Measurements from ENCODE around the gene FSTL1.

FSTL1 gene

DNA sequence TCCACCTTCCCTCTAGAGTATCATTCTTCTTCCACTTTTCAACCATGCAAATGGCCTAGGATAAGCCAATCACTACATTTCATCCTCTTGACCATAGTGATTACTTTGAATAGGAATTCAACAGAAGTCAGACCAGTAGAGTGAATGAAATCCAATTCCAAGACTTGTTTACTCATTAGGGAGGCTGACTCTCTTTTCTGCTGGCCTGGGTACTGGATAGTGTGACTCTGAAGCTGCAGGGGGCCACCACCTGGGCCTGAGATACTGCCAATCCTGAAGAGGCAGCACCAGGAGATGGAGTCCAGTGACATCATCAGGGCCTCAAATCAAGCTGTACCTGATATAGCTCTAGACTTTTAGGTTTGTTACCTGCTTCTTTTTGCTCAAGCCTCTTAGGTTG is 7.0 kb upstream of the FSTL1 start:
- DNase-seq (ENCODE audit: low spot score in 2 of 2) = no peak
- no peak overlapping the region for H3K4me3 ChIP-seq
- 0 out of 2 replicates have a peak, but pooled peaks cover 4% of the 10 kb centered on the region for H3K9me3 ChIP-seq
- H3K36me3 ChIP-seq (replicated peaks) = no peaks in the 10 kb centered on the region
- in situ Hi-C loops (cut with MboI; ENCODE audit: low sequenced_read_pairs) = no loop called here
- H3K27me3 ChIP-seq (ENCODE audit: low read depth) = no peaks in the 10 kb centered on the region
- H3K4me1 ChIP-seq = no peaks in the 10 kb centered on the region

DNA sequence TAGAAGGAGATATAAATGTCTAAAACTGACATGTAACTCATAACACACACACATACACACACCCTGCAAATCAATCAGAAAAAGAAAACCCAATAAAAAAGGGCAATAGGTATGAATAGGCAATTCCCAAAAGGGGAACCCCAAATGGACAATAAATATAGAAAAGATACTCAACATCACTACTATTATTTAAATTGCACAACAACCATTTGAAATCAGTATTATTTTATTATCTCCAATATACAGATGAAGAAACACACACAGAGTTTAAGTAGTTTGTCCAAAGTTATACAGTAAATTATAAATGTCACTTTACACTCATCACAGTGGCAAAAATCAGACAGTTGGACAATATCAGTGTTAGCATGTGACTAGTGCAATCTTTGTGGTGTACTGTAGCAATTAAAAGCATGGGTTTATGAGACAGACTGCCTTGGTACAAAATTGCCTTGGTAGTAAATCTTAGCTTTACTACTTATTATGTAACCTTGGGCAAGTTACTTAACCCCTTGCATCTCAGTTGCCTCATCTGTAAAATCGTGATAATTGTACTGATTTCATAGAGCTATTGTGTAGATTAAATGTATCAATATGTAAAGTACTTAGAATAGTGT is 3.4 kb upstream of the FSTL1 start:
- H3K4me1 ChIP-seq = peaks cover 3% of the 10 kb centered on the region
- no peaks in the 10 kb centered on the region for H3K36me3 ChIP-seq (replicated peaks)
- no peaks in the 10 kb centered on the region for H3K27me3 ChIP-seq (ENCODE audit: low read depth)
- no peak overlapping the region for H3K4me3 ChIP-seq
- H3K9me3 ChIP-seq = 0 out of 2 replicates have a peak, but pooled peaks cover 4% of the 10 kb centered on the region
- no peak for DNase-seq (ENCODE audit: low spot score in 2 of 2)
- in situ Hi-C loops (cut with MboI; ENCODE audit: low sequenced_read_pairs) = no loop called here

DNA sequence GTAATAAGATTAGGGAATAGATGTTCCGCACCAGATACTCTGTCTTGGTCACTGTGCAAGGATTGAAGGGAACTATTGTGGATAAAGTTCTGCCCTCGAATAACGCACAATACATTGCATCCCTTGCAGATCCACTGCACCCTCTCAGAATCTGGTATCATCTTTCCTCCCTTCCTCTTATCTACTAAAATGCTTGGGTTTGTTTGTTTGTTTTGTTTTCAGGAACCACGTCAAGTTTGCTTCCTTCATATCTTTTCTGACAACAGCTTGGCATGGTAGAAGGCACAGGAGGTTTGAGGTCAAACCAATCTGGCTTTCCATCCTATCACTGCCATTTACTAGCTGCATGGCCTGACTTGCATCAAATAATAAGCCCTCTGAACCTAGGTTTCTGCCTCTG is 2.0 kb upstream of the FSTL1 start:
- Histone ChIP-seq H3K9me3 (0 out of 2 replicates have a peak, but pooled peaks cover 4% of the 10 kb centered on the region), H3K4me3 (no peak overlapping the region), H3K27me3 (ENCODE audit: low read depth) (no peaks in the 10 kb centered on the region), H3K36me3 (replicated peaks) (no peaks in the 10 kb centered on the region), H3K4me1 (peaks cover 7% of the 10 kb centered on the region)
- DNase-seq (ENCODE audit: low spot score in 2 of 2) = no peak
- in situ Hi-C loops (cut with MboI; ENCODE audit: low sequenced_read_pairs) = no loop called here

DNA sequence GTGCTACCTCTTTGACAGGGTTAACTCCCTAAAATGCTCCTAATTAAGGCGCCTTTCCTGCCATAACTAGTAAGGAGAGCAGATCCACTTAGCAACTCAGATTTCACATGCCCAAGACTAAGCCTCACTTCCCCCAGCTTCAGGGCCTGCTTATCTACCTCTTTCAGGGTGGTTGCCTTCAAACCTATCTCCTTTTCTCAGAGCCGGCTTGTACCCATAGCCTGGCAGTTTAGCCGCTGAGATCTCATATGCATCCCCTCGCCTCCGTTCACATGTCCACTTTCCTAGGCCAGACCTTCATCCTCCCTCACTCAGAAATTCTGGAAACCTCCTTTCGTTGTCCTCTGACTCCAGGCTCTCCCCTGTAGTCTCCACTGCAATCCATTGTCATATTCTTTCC is 1.0 kb upstream of the FSTL1 start:
- Histone ChIP-seq H3K36me3 (replicated peaks) (no peaks in the 10 kb centered on the region), H3K4me1 (peaks cover 15% of the 10 kb centered on the region), H3K9me3 (0 out of 2 replicates have a peak, but pooled peaks cover 4% of the 10 kb centered on the region), H3K4me3 (peak overlapping the region; percentile 76), H3K27me3 (ENCODE audit: low read depth) (no peaks in the 10 kb centered on the region)
- in situ Hi-C loops (cut with MboI; ENCODE audit: low sequenced_read_pairs) = no loop called here
- no peak for DNase-seq (ENCODE audit: low spot score in 2 of 2)

DNA sequence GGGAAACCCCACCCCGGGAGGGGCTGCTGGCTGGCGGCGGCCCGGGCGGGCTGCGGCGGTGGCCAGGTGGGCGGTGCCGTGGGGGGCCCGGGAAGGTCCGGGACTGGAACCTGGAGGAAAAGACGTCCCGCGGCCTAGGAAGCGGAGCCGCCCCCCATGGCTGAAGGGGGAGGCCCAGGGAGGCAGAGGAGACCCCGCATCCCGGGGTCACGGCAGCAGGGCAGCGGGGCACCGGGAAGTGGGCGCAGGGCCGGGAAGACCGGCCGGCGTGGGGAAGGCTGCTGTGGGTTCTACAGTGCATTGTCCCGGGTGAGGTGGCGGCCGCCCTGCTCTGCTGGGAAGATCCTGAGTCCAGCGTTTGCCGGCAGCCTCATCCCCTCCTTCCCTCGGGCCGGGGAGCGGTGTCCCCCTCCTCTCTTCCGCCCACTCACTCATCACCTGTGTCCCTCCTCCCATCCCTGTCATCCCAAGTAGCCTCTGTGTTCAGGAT is 525 bp upstream of the FSTL1 start:
- peak overlapping the region; percentile 76 for H3K4me3 ChIP-seq
- peak in 1 of 2 experiments; percentile 15 for DNase-seq (ENCODE audit: low spot score in 2 of 2)
- peaks cover 16% of the 10 kb centered on the region for H3K4me1 ChIP-seq
- H3K27me3 ChIP-seq (ENCODE audit: low read depth) = no peaks in the 10 kb centered on the region
- no peaks in the 10 kb centered on the region; the same call in 1 of the 2 replicates for H3K36me3 ChIP-seq (replicated peaks)
- in situ Hi-C loops (cut with MboI; ENCODE audit: low sequenced_read_pairs) = no loop called here
- H3K9me3 ChIP-seq = 0 out of 2 replicates have a peak, but pooled peaks cover 4% of the 10 kb centered on the region

DNA sequence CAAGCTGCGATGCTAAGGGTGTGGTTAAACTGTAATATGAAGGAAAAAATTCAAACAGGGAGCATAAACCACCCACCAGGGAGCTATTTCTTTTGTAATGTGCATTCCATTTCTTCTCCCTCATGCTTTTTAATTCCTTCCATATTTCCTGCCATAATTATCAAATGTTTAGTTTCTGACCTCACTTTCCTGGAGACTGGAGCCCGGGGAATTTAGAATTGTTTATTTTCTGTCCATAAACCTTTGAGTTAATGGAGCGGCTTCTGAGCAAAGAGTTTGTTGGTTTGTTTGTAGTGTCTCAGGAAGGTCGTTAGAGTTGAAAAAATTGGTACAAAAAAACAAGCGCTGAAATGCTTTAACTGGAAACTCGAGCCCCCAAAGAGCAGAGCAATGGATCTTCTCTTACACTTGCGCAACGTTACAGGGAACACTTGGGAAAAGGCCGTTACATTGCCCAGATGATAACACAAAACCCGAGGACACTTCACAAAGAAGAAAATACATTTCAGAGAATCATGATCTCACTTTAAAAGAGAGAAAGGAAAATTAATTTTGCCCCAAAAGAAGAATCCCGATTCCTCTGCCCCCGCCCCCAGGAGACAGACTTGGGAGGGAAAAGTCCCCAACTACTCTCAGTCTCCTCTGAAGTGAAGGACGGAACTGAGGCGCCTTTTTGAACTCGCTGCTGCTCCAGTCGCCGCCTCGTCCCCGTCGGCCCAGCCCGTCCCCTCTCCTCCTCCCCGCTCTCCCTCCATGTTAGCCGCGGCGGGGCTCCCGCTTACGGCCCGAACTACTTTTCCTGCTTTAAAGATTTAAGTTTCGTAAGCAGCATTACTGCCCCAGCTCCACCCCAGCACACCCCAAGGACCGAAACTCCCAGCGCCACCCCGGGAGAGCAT is 842 bp downstream of the FSTL1 start:
- DNase-seq (ENCODE audit: low spot score in 2 of 2) = peak; percentile 35 to 60
- in situ Hi-C loops (cut with MboI; ENCODE audit: low sequenced_read_pairs) = no loop called here
- peaks cover 16% of the 10 kb centered on the region for H3K4me1 ChIP-seq
- H3K27me3 ChIP-seq (ENCODE audit: low read depth) = no peaks in the 10 kb centered on the region
- H3K36me3 ChIP-seq (replicated peaks) = no peaks in the 10 kb centered on the region; the same call in 1 of the 2 replicates
- peak overlapping the region; percentile 76 for H3K4me3 ChIP-seq
- 0 out of 2 replicates have a peak, but pooled peaks cover 4% of the 10 kb centered on the region for H3K9me3 ChIP-seq

DNA sequence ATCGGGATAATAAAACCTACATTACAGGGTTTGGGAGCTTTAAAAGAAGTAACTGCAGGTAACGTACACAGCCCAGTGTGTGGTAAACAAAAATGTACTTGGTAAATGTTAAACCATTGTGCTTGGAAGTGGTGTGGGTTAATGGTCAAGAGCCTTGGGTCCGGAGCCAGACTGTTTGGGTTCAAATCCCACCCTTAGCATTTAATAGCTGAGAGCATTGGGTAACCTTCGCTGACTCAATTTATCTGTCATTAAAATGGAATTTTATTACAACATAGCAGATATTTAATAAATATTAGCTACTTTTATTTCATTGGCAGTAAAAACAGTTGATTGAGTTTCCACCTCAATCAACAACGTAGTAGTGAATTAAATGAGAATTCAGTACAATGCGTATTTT is 1.5 kb downstream of the FSTL1 start:
- no peak for DNase-seq (ENCODE audit: low spot score in 2 of 2)
- no peaks in the 10 kb centered on the region for H3K27me3 ChIP-seq (ENCODE audit: low read depth)
- H3K9me3 ChIP-seq = 0 out of 2 replicates have a peak, but pooled peaks cover 4% of the 10 kb centered on the region
- peak overlapping the region; percentile 76 for H3K4me3 ChIP-seq
- peaks cover 16% of the 10 kb centered on the region for H3K4me1 ChIP-seq
- in situ Hi-C loops (cut with MboI; ENCODE audit: low sequenced_read_pairs) = no loop called here
- no peaks in the 10 kb centered on the region; the same call in 1 of the 2 replicates for H3K36me3 ChIP-seq (replicated peaks)

DNA sequence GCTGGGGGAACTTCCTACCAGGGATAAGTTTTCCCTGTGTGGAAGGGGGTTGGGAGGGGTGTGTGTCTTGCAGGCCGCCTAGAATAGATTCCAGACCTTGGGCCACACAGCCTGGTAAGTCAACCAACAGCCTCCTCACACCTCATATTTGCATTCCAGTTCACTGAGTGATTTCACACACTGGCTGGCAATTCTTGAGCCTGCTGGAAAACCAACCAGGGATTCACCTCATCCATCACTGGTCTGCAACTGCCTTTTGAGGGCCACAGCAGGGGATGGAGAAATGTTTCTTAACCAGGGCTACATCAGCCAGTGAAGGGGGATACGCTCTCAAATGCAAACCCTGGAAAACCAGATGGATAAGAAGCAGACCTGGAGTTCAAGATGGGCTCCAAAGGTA is 2.0 kb downstream of the FSTL1 start:
- no peaks in the 10 kb centered on the region; the same call in 1 of the 2 replicates for H3K36me3 ChIP-seq (replicated peaks)
- no peaks in the 10 kb centered on the region for H3K9me3 ChIP-seq
- in situ Hi-C loops (cut with MboI; ENCODE audit: low sequenced_read_pairs) = no loop called here
- H3K27me3 ChIP-seq (ENCODE audit: low read depth) = no peaks in the 10 kb centered on the region
- no peak overlapping the region; the same call in 1 of the 2 replicates for H3K4me3 ChIP-seq
- peaks cover 16% of the 10 kb centered on the region for H3K4me1 ChIP-seq
- DNase-seq (ENCODE audit: low spot score in 2 of 2) = no peak

DNA sequence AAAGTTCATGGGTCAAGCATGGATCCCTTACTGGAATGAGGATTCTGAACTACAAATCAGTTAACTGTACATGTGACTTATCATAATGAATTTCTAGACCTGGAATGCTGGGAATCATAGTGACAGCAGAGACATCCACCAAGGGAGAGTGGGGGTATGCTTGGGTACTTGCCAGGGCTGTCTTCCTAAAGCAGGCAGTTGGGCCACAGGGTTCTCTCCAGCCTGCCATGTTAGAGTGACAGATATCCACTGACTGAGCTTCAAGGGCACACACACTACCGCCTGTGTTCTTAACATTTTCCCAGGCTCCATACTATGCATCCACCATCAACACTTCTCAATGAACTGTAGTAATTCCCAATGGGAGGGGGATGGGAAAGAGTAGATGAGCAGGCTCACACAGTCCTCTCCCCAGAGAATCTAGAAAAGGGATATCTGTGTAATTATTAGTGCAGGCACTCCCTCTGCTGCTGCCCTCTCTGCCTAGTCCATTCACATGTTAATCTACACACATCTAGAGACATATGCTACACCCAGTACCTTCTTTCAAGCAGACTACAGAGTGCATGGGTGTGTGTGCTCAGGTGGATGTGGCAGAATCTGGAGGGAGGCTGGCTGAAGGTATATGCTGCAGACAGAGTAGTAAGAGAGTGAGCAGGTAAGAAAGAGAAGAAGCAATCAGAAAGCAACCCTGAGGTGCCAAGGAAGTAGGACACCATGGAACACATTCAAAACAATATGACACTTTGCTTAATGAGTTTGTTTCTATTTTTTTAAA is 3.7 kb downstream of the FSTL1 start:
- Histone ChIP-seq H3K36me3 (replicated peaks) (no peaks in the 10 kb centered on the region; the same call in 1 of the 2 replicates), H3K27me3 (ENCODE audit: low read depth) (no peaks in the 10 kb centered on the region), H3K4me1 (peaks cover 16% of the 10 kb centered on the region), H3K9me3 (no peaks in the 10 kb centered on the region), H3K4me3 (no peak overlapping the region)
- in situ Hi-C loops (cut with MboI; ENCODE audit: low sequenced_read_pairs) = no loop called here
- DNase-seq (ENCODE audit: low spot score in 2 of 2) = peak; percentile 16 to 23

DNA sequence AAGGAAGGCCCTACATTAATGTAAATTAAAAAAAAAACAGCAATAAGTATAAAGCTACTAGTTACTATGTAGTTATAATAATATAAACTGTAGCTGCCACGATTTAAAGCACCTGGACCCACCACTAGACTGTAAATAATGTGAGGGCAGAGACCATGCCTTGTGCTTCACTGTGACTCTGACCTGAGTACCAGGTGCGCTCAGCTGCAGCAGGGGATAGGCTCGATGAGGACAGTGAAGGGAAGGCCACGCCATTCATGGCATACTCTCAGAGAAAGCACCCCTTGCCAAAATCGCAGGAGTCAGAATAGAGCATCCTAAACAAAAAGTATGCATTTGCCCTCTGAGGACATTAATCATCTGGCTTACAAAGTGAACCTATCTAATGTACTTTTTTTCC is 5.1 kb downstream of the FSTL1 start:
- H3K27me3 ChIP-seq (ENCODE audit: low read depth) = no peaks in the 10 kb centered on the region
- no peak overlapping the region for H3K4me3 ChIP-seq

DNA sequence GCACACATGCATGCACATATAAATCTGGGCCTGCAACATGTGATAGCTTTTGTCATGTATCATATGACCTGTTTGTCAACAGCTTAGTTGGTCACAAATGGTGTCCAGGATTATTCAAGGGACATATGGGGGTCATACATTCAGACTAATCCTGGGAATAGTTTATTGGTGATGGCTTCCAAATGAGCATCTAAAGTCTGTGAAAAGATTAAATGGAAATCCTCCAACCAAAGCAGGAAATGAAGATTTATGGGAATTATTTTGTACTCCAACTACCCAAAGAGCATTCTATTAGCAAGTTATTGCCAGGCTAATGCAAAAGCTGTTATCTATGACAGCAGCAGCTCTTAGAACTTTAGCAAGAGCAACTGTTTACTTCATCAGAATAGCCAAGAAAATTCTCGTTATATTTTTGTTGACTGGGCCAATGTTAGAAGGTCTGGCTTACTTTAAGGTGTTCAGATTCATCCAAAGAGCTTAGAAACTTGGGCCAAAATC is 7.1 kb downstream of the FSTL1 start:
- no peaks in the 10 kb centered on the region for H3K27me3 ChIP-seq (ENCODE audit: low read depth)
- H3K4me3 ChIP-seq = no peak overlapping the region
- H3K9me3 ChIP-seq = no peaks in the 10 kb centered on the region
- no peak for DNase-seq (ENCODE audit: low spot score in 2 of 2)
- in situ Hi-C loops (cut with MboI; ENCODE audit: low sequenced_read_pairs) = no loop called here
- peaks cover 9% of the 10 kb centered on the region for H3K4me1 ChIP-seq
- H3K36me3 ChIP-seq (replicated peaks) = no peaks in the 10 kb centered on the region; the same call in none of the 2 replicates

More for the DNA sequence above, 5.1 kb downstream of the FSTL1 start:
- Histone ChIP-seq H3K4me1 (peaks cover 16% of the 10 kb centered on the region), H3K36me3 (replicated peaks) (no peaks in the 10 kb centered on the region; the same call in none of the 2 replicates), H3K9me3 (no peaks in the 10 kb centered on the region)
- no peak for DNase-seq (ENCODE audit: low spot score in 2 of 2)
- in situ Hi-C loops (cut with MboI; ENCODE audit: low sequenced_read_pairs) = no loop called here

DNA sequence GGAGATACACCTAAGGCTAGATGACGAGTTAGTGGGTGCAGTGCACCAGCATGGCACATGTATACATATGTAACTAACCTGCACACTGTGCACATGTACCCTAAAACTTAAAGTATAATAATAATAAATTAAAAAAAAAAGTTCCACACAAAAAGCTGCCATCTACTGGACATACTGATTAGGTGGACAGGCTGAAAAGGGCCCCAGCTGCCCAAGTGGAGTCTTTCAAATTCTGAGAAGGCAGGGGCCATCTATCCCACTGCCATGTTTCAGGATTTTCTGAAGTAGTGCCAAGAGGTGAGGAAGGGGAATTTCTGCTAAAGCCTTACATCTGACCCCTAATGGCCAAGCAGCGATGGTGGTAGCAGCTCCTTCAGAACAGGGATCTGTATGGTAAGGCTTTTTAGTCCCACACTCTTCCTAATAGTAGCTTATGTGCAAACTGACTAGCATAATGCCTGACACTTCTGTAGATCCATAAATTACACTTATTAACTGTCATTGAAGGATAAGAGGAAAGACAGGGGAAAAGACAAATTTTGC is 7.7 kb downstream of the FSTL1 start:
- Histone ChIP-seq H3K9me3 (no peaks in the 10 kb centered on the region), H3K4me1 (peaks cover 9% of the 10 kb centered on the region), H3K27me3 (ENCODE audit: low read depth) (no peaks in the 10 kb centered on the region), H3K36me3 (replicated peaks) (peaks cover 4% of the 10 kb centered on the region), H3K4me3 (no peak overlapping the region)
- no peak for DNase-seq (ENCODE audit: low spot score in 2 of 2)
- in situ Hi-C loops (cut with MboI; ENCODE audit: low sequenced_read_pairs) = no loop called here

DNA sequence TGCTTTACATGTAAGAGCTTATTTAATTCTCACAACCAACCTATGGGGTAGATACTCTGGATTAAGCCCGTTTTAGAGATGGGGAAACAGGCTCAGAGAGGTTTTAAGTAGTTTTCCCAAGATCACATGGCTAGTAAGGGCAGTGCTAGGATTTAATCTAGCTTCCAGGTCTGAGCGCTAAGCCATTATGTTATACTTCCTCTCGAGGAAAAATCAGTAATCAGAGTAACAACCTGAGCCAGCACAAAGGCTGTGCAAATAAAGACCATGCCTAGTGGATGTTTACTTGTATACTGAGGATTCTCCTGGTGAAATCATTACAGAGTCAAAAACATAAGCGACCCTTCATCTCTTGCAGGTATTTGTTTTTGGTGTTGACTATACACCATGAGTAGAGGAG is 9.0 kb downstream of the FSTL1 start:
- DNase-seq (ENCODE audit: low spot score in 2 of 2) = no peak
- Histone ChIP-seq H3K9me3 (no peaks in the 10 kb centered on the region), H3K36me3 (replicated peaks) (peaks cover 7% of the 10 kb centered on the region), H3K4me3 (no peak overlapping the region), H3K27me3 (ENCODE audit: low read depth) (no peaks in the 10 kb centered on the region), H3K4me1 (peaks cover under 1% of the 10 kb centered on the region; the same call in 1 of the 2 replicates)
- in situ Hi-C loops (cut with MboI; ENCODE audit: low sequenced_read_pairs) = no loop called here

Data from HAP-1 (cell line).